Loucy (cell line): Measurements from ENCODE around the gene LAMP1.

Experiments used
- EZH2phosphoT487 ChIP-seq: fragments of 200-600 bp; IDR thresholded peaks from 2 replicates; pipeline ENCODE4 v1.6.1; 2018; ENCODE audit warnings: antibody characterized with exemption, mild to moderate bottlenecking, moderate library complexity, borderline replicate concordance
- TF ChIP-seq, protein P1 (sequence below): fragments of 200-600 bp; sonication (generic); conservative IDR thresholded peaks from 2 replicates; pipeline ENCODE4 v1.5.1; 2014; ENCODE audit warnings: mild to moderate bottlenecking, antibody characterized with exemption, low read length

- TF ChIP-seq, protein P1, sequence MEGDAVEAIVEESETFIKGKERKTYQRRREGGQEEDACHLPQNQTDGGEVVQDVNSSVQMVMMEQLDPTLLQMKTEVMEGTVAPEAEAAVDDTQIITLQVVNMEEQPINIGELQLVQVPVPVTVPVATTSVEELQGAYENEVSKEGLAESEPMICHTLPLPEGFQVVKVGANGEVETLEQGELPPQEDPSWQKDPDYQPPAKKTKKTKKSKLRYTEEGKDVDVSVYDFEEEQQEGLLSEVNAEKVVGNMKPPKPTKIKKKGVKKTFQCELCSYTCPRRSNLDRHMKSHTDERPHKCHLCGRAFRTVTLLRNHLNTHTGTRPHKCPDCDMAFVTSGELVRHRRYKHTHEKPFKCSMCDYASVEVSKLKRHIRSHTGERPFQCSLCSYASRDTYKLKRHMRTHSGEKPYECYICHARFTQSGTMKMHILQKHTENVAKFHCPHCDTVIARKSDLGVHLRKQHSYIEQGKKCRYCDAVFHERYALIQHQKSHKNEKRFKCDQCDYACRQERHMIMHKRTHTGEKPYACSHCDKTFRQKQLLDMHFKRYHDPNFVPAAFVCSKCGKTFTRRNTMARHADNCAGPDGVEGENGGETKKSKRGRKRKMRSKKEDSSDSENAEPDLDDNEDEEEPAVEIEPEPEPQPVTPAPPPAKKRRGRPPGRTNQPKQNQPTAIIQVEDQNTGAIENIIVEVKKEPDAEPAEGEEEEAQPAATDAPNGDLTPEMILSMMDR: no peak
- TF ChIP-seq EZH2phosphoT487: no peak
Measured at GRCh38 chr13:113319371-113319770, 22.3 kb downstream of the LAMP1 start.
